Stimulated activated memory B cell treated with anti-CD40 and anti-IgM and Interleukin-4, amounts not matched to agents 10 μg/mL and 1 μg/mL and 100 μg/mL, for 72 hours (primary cell): Measurements from ENCODE around the gene HTR4.

Experiments used
- ATAC-seq: fragments of 150-1000 bp; cut with Tn5 transposase; 2 replicates; pipeline ENCODE4 v1.10.0; 2021
- H3K27ac Mint-ChIP-seq: one replicate; pipeline ENCODE4 v1.8.0; 2022; ENCODE audit warnings: mild to moderate bottlenecking, mixed read lengths
- H3K27me3 Mint-ChIP-seq: one replicate; pipeline ENCODE4 v1.8.0; 2022; ENCODE audit warnings: mixed read lengths
- H3K36me3 Mint-ChIP-seq: one replicate; pipeline ENCODE4 v1.8.0; 2022; ENCODE audit warnings: mixed read lengths
- H3K4me1 Mint-ChIP-seq: one replicate; pipeline ENCODE4 v1.8.0; 2022; ENCODE audit warnings: mixed read lengths
- H3K4me3 Mint-ChIP-seq: one replicate; pipeline ENCODE4 v1.8.0; 2022; ENCODE audit warnings: mild to moderate bottlenecking, moderate library complexity, mixed read lengths
- H3K9me3 Mint-ChIP-seq: one replicate; pipeline ENCODE4 v1.8.0; 2022; ENCODE audit warnings: mixed read lengths

The HTR4 gene, protein sequence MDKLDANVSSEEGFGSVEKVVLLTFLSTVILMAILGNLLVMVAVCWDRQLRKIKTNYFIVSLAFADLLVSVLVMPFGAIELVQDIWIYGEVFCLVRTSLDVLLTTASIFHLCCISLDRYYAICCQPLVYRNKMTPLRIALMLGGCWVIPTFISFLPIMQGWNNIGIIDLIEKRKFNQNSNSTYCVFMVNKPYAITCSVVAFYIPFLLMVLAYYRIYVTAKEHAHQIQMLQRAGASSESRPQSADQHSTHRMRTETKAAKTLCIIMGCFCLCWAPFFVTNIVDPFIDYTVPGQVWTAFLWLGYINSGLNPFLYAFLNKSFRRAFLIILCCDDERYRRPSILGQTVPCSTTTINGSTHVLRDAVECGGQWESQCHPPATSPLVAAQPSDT

DNA sequence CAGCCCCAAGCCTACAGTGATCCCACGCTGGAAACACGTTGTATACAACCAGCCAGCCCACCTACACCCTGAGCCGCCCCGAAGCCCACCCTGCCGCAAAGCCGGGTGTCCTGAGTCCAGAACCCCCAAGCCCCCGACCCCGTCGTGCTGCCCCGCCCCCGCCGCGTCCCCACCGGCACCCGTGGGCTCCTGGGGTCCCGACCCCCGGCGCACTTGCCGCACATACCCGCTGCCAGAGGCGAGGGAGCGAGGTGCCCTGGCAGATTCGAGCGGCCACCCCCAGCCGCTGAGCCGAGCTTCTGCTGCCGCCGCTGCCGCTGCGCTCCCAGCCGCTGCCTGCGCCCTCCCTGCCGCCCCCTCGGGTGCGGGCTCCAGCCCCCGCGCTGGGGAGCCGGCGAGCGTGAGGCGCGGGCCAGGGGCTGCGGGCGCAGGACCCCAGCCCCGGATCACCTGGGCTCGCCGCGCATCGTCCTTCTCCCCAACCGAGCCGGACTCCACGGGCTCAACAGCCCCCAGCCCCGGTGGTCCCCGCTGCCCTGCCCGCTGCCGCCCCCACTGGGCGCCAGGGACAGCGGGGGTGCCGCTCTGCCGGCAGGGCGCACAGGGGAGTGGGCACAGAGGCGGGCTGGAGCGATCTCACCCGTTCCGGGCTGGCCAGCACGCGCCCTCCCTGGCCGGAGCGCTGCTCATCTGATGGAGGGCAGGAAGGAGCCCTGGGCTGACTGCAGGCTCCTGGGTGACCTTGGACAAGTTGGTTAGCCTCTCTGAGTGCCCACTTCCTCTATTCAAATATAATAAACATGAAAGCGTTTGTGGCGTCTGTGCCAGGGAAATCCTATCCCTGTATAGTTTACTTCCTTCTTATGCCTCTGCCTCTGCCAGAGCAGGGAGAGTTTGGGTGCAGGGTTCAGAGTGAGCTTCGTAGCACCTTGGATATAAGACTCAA, at the start of gene HTR4:
Gene HTR4 (minus strand): TSS at position 692 of the 946 bp plus-strand sequence. CDS start 17,513 bp downstream, outside the sequence.
- Mint-ChIP-seq H3K27ac (no peak within 1 kb of the TSS), H3K27me3 (peaks cover 6% of the 10 kb centered on the region), H3K36me3 (no peaks in the 10 kb centered on the region), H3K4me3 (no peak within 1 kb of the TSS), H3K4me1 (no peaks in the 10 kb centered on the region), H3K9me3 (no peaks in the 10 kb centered on the region)
- ATAC-seq: no peak

DNA sequence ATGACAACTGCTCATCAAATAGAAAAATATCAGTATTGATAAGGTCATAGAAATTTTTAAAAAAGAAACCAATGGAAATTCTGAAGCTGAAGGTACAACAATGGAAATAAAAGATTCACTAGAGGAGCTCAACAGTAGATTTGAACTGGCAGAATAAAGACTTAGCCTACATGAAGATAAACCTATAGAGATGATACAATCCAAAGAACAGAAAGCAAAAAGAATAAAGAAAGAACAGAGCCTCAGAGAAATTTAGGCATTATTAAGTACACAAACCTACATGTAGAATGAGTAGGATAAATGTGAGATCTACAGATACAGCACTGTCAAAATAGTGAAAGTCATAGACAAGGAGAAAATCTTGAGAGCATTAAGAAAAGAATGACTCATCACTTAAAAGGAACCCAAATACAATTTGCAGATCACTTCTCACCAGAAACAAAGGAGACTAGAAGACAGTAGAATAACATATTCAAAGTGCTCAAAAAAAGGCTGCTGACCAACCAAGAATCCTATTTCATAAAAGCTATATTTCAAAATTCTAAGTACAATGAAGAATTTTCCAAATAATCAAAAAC, 47.8 kb upstream of the HTR4 start:
- no peaks in the 10 kb centered on the region for H3K4me1 Mint-ChIP-seq
- no peak overlapping the region for H3K27ac Mint-ChIP-seq
- no peak overlapping the region for H3K4me3 Mint-ChIP-seq
- H3K36me3 Mint-ChIP-seq: no peaks in the 10 kb centered on the region
- peaks cover 7% of the 10 kb centered on the region for H3K9me3 Mint-ChIP-seq
- peaks cover 27% of the 10 kb centered on the region for H3K27me3 Mint-ChIP-seq
- no peak for ATAC-seq

DNA sequence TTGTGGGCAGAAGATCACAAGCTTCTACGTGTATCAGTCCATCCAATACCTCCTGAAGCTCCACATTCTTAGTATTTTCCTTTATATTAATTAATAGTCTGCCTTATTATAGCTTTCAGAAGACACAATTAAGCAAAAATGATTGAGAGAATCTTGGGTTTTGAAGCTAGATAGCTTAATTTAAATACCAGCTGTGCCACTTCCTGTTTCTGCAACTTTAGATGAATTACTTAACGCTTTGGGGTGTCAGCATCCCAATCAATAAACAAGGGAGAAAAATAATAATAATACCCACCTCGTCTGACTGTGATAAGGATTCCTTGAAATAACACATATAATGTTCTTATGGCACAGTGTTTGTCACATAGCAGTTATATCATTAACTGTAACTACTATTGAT, 44.7 kb upstream of the HTR4 start:
- Mint-ChIP-seq H3K4me3 (no peak overlapping the region), H3K4me1 (no peaks in the 10 kb centered on the region), H3K27ac (no peak overlapping the region), H3K36me3 (no peaks in the 10 kb centered on the region), H3K27me3 (peaks cover 15% of the 10 kb centered on the region), H3K9me3 (peaks cover 9% of the 10 kb centered on the region)
- ATAC-seq: no peak

DNA sequence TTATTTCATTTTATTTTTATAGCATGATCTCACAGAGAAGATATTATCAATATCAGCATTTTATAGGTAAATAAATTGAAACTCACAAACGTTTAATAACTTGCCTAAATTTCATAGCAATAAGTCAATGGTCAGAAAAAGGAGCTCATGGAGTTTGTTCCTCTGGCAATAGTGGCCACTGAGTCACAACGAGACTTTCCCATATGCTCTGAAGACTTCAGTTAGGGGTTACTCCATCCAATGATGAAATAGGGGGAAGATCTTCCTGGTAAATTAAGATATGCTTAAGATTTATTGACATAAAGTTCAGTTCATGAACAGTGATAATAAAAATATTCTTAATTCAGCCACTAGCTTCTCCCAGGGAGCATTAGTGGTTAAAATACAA, 43.5 kb upstream of the HTR4 start:
- Mint-ChIP-seq H3K36me3 (no peaks in the 10 kb centered on the region), H3K4me1 (no peaks in the 10 kb centered on the region), H3K4me3 (no peak overlapping the region), H3K9me3 (peaks cover 9% of the 10 kb centered on the region), H3K27ac (no peak overlapping the region), H3K27me3 (peaks cover 7% of the 10 kb centered on the region)
- ATAC-seq: no peak

DNA sequence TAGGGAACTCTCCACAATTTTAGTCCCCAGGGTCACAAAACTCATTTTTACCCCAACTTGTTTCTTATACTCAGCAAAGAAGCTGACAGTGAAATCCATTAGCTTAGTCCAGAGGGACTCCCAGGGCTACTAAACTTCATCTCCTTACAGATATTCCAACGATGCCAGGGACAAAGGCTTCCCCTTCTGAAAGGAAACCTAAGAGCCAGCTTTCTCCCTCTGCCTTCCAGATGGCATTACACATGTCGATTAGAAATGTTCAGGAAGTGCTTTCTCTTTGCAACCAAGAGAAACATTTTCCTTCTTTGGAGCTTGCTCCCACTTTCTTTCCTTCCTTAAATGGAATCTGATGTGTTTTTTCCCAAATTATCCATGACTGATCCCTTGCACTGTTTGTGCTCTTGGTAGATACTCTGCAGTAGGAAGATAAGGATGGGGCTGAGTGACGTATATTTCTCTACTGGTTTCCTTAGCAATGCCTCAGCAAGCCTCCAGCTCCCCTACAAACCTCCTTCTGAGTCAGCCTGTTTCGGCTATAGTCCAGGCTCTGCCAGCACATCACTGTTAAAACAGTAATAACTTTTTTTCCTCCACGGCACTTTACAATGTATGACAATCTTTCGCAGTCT, 43.0 kb upstream of the HTR4 start:
- peaks cover 7% of the 10 kb centered on the region for H3K27me3 Mint-ChIP-seq
- no peaks in the 10 kb centered on the region for H3K36me3 Mint-ChIP-seq
- no peak for ATAC-seq
- no peak overlapping the region for H3K27ac Mint-ChIP-seq
- no peak overlapping the region for H3K4me3 Mint-ChIP-seq
- no peaks in the 10 kb centered on the region for H3K4me1 Mint-ChIP-seq
- H3K9me3 Mint-ChIP-seq: peaks cover 9% of the 10 kb centered on the region

DNA sequence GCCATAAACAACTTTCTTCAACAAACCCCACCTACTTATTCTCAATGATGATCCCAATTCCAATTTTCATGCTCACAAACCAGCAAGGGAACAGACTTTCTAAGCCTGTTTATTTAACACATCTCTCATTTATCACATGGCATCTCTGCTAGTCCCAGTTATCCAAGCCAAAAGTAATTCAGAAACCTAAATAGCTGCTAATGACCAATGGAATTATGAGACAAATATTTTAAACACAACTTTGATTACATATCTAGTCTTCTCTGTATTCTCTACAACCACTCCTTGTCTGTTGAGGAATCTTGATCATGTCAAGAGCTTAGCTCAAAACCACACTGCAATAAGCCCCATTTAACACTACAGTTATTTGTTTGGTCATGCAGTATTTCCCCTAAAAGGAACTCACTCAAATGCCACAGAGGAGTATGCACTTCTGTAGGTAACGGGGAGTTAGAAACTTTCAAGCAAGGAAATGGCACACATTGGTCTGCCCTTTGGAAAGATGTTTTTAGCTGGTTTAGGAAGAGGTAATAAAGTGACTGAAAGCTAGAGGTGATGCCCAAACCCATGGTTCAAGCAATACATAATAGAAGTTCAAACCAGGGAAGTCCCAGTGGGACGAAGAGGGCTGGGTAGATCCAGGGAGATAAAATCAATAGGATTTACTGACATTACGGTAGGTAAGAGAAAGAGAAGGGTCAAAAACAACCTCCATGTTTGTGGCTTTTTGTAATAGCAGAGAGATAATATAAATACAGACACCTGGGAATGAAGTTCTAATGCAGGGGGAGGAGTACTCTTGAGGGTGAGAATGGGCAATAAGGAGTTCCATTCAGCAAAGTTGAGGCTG, 42.1 kb upstream of the HTR4 start:
- no peak overlapping the region for H3K27ac Mint-ChIP-seq
- peaks cover 13% of the 10 kb centered on the region for H3K27me3 Mint-ChIP-seq
- H3K9me3 Mint-ChIP-seq: peaks cover 3% of the 10 kb centered on the region
- ATAC-seq: no peak
- H3K4me1 Mint-ChIP-seq: no peaks in the 10 kb centered on the region
- no peak overlapping the region for H3K4me3 Mint-ChIP-seq
- H3K36me3 Mint-ChIP-seq: no peaks in the 10 kb centered on the region

DNA sequence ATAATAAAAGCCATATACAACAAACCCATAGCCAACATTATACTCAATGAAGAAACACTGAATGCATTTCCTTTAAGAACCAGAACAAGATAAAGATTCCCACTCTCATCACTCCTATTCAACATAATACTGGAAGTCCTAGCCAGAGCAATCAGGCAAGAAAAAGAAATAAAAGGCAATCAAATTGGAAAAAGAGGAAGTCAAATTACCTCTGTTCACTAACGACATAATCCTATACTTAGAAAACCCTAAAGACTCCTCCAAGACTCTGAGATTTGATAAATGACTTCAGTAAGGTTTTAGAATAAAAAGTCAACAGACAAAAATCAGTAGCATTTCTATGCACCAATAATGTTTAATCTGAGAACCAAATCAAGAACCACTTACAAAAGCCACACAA, 36.6 kb upstream of the HTR4 start:
- Mint-ChIP-seq H3K36me3 (peaks cover 5% of the 10 kb centered on the region), H3K9me3 (peaks cover 18% of the 10 kb centered on the region), H3K27ac (no peak overlapping the region), H3K4me3 (no peak overlapping the region), H3K4me1 (no peaks in the 10 kb centered on the region), H3K27me3 (peaks cover 27% of the 10 kb centered on the region)
- no peak for ATAC-seq

DNA sequence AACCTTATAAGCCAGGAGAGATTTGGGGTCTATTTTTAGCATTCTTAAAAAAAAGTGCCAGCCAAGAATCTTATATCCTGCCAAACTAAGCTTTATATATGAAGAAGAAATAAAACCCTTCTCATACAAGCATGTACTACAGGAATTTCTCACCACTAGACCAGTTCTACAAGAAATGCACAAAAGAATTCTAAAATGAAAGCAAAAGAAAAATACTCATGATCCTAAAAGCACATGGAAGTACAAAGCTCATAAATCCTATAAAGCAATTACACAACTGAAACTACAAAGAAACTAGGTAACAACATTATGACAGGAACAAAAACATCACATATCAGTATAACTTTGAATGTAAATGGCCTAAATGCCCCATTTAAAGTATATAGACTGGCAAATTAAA, 34.5 kb upstream of the HTR4 start:
- Mint-ChIP-seq H3K27ac (no peak overlapping the region), H3K27me3 (peaks cover 37% of the 10 kb centered on the region), H3K4me1 (no peaks in the 10 kb centered on the region), H3K4me3 (no peak overlapping the region), H3K36me3 (peaks cover 5% of the 10 kb centered on the region), H3K9me3 (peaks cover 15% of the 10 kb centered on the region)
- no peak for ATAC-seq

DNA sequence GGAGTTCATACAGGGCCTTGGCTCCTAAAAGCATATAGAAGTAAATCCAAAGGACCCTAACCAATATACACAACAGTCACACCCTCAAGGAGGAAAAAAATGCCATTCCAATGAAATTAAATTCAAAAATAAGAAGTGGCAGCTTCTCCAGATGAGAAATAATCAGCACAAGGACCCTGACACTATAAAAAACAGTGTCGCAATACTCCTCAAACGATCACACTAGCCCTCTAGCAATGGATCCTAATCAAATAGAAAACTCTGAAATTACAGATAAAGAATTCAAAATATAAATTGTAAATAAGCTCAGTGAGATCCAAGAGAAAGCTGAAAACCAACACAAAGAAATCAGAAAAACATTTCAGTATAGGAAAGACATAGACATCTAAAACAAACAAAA, 33.5 kb upstream of the HTR4 start:
- ATAC-seq: no peak
- Mint-ChIP-seq H3K36me3 (peaks cover 5% of the 10 kb centered on the region), H3K4me1 (no peaks in the 10 kb centered on the region), H3K9me3 (peaks cover 15% of the 10 kb centered on the region), H3K27me3 (peaks cover 46% of the 10 kb centered on the region), H3K4me3 (no peak overlapping the region), H3K27ac (no peak overlapping the region)

DNA sequence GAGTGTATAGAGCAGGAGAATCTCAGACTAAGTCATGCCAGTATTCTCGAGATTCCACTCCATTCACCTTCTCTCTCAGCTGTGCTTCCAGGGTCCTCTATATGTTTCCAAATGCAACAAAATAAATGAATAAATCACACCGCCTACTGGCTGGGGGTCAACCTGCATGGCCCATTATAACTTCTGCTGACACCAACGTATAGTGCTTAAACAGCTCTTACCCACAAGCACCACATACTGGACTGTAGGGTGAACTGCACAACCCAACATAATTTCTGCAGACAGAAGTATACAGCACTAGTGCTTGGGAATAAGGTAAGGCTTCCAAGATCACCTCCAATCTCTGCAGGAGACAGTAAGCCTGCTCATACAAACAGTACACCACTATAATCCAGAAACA, 33.1 kb upstream of the HTR4 start:
- H3K4me1 Mint-ChIP-seq: no peaks in the 10 kb centered on the region
- H3K36me3 Mint-ChIP-seq: peaks cover 5% of the 10 kb centered on the region
- H3K27me3 Mint-ChIP-seq: peaks cover 51% of the 10 kb centered on the region
- no peak for ATAC-seq
- H3K27ac Mint-ChIP-seq: no peak overlapping the region
- H3K9me3 Mint-ChIP-seq: peaks cover 15% of the 10 kb centered on the region
- H3K4me3 Mint-ChIP-seq: no peak overlapping the region

DNA sequence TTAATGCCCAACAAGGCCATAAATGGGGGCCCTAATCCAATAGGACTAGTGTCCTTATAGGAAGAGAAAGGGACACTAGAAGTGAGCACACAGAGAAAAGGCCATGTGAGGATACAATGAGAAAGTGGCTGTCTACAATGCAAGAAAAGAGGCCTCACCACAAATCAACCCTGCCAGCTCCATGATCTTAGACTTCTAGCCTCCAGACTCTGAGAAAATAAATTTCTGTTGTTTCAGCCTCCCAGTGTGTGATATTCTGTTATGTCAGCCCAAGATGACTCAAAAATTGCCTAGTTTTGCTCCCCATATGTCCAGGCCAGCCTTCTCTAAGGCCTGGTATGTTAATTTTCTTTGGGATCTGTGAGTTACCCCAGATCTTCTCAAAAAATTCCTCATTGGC, 32.3 kb upstream of the HTR4 start:
- peaks cover 49% of the 10 kb centered on the region for H3K27me3 Mint-ChIP-seq
- H3K4me3 Mint-ChIP-seq: no peak overlapping the region
- peaks cover 15% of the 10 kb centered on the region for H3K9me3 Mint-ChIP-seq
- no peak for ATAC-seq
- H3K4me1 Mint-ChIP-seq: no peaks in the 10 kb centered on the region
- H3K27ac Mint-ChIP-seq: no peak overlapping the region
- H3K36me3 Mint-ChIP-seq: peaks cover 5% of the 10 kb centered on the region

DNA sequence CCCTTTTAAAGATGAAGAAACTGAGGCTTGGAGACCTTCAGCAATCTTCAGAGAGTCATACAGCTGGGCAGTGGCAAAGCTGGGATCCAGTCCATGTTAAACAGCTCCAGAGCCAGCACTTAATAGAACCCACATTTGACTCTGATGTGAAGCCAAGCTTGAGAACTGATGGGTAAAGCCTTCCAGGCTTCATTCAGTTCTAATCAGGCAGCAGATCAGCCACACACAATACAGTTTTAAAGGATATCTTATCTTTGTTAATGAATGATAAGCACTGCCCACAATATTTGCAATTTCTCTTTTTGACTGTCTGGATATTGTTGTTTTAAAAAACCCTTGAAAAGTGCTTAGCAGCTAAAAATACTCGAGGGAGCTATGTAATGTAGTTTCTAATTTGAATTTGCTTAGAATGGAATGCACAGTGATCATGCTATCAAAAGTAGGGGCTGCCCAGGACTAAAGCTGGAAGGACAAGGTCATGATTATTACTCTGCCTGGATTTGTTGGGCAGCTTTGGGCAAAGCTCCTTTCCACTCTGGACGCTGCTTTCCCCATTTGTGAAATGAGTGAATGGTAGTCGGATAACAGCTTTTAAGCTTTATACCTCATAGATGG, 31.3 kb upstream of the HTR4 start:
- no peaks in the 10 kb centered on the region for H3K4me1 Mint-ChIP-seq

DNA sequence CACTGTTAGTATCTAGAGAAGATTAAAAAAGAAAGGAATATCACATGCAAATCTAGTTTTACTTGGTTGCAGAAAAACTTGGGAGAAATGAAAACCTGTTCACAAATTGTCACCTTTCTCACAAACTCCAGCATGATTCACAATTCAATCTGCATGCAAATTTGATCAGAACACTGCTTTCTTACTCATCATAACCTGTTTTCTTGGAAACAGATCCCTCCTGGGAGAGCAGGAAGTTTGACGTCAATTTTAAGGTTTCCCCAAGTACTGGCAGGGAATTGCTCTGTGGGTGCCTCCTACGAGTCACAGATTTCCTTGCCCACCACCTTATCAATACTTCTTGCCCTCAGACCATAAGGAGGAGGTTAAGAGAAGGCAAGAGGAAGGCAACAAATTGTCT, 30.2 kb upstream of the HTR4 start:
- Mint-ChIP-seq H3K4me1 (no peaks in the 10 kb centered on the region), H3K4me3 (no peak overlapping the region), H3K27ac (no peak overlapping the region), H3K36me3 (no peaks in the 10 kb centered on the region), H3K9me3 (peaks cover 3% of the 10 kb centered on the region), H3K27me3 (peaks cover 34% of the 10 kb centered on the region)
- no peak for ATAC-seq

More for the DNA sequence above, 31.3 kb upstream of the HTR4 start:
- no peak for ATAC-seq
- H3K36me3 Mint-ChIP-seq: no peaks in the 10 kb centered on the region
- peaks cover 38% of the 10 kb centered on the region for H3K27me3 Mint-ChIP-seq
- peaks cover 9% of the 10 kb centered on the region for H3K9me3 Mint-ChIP-seq
- no peak overlapping the region for H3K4me3 Mint-ChIP-seq
- H3K27ac Mint-ChIP-seq: no peak overlapping the region

DNA sequence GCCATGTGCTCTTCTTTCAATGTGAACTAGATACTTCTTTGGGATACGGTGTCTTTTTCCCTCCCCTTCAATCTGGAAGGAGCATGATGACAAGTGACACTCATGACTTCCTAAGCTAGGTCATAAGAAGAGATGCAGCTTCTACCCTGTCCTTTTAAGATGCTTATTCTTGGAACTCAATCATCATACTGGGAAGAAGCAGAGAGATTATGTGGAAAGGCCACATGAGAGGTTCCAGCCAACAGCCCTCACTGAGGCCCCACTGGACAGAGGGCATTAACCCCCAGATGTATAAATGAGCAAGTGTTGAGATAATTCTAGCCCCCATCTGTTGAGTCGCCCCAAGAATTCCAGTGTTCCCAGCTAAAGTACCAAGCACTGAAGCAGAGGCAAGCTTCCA, 29.3 kb upstream of the HTR4 start:
- H3K27ac Mint-ChIP-seq: no peak overlapping the region
- H3K27me3 Mint-ChIP-seq: peaks cover 34% of the 10 kb centered on the region
- peaks cover 3% of the 10 kb centered on the region for H3K9me3 Mint-ChIP-seq
- no peak for ATAC-seq
- no peaks in the 10 kb centered on the region for H3K4me1 Mint-ChIP-seq
- no peak overlapping the region for H3K4me3 Mint-ChIP-seq
- H3K36me3 Mint-ChIP-seq: no peaks in the 10 kb centered on the region
